HL-60 (cell line): Measurements from ENCODE around the gene CEBPE.

Experiments used
- CTCF ChIP-seq: IDR thresholded peaks from one replicate; pipeline ENCODE4 v1.5.1; 2011; ENCODE audit warnings: low read length, control low read depth, inconsistent platforms; ENCODE audit not compliant: insufficient read depth
- GABPA ChIP-seq: IDR thresholded peaks from 2 replicates; pipeline ENCODE4 v1.6.1; 2012; ENCODE audit warnings: low read depth
- POLR2AphosphoS5 ChIP-seq: IDR thresholded peaks from 2 replicates; pipeline ENCODE4 v1.6.1; 2012; ENCODE audit warnings: low read depth
- TF ChIP-seq, protein P1 (sequence below): IDR thresholded peaks from 2 replicates; pipeline ENCODE4 v1.6.1; 2012; ENCODE audit warnings: low read depth; ENCODE audit not compliant: insufficient replicate concordance

DNA sequence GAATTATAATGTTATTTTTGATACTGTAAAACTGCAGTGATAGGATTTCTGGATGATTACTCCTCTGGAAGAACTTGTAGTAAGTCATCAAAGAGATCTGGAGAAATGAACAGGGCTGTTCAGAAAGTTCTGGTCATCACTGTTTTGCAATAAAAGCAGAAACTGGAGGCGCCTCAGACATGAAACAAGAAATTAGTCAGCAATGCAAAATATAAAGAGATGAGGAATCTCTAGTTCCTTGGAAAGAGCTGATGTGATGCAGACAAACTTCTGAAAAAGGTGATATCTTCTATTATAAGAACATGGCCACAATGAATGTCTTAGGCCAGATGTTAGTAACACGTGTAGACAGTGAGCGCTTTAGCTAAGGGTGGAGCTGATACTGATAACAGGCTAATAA lies 33.6 kb downstream of the CEBPE start:
- TF ChIP-seq CTCF: no peak
- TF ChIP-seq, protein P1, sequence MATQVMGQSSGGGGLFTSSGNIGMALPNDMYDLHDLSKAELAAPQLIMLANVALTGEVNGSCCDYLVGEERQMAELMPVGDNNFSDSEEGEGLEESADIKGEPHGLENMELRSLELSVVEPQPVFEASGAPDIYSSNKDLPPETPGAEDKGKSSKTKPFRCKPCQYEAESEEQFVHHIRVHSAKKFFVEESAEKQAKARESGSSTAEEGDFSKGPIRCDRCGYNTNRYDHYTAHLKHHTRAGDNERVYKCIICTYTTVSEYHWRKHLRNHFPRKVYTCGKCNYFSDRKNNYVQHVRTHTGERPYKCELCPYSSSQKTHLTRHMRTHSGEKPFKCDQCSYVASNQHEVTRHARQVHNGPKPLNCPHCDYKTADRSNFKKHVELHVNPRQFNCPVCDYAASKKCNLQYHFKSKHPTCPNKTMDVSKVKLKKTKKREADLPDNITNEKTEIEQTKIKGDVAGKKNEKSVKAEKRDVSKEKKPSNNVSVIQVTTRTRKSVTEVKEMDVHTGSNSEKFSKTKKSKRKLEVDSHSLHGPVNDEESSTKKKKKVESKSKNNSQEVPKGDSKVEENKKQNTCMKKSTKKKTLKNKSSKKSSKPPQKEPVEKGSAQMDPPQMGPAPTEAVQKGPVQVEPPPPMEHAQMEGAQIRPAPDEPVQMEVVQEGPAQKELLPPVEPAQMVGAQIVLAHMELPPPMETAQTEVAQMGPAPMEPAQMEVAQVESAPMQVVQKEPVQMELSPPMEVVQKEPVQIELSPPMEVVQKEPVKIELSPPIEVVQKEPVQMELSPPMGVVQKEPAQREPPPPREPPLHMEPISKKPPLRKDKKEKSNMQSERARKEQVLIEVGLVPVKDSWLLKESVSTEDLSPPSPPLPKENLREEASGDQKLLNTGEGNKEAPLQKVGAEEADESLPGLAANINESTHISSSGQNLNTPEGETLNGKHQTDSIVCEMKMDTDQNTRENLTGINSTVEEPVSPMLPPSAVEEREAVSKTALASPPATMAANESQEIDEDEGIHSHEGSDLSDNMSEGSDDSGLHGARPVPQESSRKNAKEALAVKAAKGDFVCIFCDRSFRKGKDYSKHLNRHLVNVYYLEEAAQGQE: no peak
- TF ChIP-seq POLR2AphosphoS5: no peak
- no peak for TF ChIP-seq GABPA
